GM19193 (cell line): ENCODE measurements around the gene DDHD1.

Experiments used
- POLR2A ChIP-seq: IDR thresholded peaks from 4 replicates; pipeline ENCODE4 v1.6.1; 2011; ENCODE audit not compliant: insufficient read depth, insufficient read length; ENCODE audit errors: extremely low read depth

DDHD1 gene

DNA sequence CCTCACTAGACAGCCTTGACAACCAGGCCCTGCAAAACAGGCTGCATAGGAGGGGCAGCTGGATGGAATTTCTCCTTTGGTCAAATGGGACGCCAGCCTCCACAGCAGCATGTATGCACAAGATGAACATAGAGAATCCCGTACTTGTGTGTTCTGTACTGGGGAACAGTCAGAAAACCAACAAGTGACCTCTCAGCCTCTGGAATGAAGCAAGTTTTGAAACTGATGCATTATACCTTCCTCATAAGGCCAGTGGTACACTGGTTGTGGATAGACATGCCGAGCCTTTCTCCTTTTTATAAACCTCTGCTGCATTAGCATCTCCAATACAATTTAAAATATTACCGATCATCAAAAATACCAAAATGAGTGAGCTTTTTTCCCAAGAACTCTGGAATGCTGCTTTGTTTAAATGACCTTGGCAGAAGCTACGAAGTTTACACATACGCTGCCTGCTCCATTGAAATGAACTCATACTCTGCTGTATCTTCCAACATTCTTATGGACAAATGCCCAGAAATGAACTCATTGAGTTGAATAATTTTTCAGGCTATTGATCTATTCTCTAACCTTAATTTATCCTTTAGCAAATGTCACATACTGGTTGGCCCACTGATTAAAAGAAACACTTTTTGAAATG lies 154.6 kb downstream of the DDHD1 start:
- no peak for TF ChIP-seq POLR2A

DNA sequence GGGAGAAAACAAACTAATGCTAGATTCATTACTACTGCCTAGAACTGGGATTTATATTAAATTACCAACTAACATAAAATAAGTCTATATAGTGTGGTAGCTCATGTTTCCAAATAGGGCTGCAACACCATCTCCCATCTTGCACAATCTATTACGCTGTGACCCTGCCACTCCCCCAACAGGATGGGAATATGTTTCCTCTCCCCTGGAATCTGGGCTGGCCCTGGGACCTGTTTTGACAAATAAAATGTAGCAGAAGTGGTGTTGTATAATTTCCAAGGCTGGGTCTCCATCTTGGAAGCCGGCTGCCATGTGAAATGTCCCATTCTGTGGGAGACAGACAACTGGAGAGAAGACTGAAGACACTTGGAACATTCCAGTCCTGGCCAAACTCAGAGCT lies 156.6 kb downstream of the DDHD1 start:
- TF ChIP-seq POLR2A, result no peak

DNA sequence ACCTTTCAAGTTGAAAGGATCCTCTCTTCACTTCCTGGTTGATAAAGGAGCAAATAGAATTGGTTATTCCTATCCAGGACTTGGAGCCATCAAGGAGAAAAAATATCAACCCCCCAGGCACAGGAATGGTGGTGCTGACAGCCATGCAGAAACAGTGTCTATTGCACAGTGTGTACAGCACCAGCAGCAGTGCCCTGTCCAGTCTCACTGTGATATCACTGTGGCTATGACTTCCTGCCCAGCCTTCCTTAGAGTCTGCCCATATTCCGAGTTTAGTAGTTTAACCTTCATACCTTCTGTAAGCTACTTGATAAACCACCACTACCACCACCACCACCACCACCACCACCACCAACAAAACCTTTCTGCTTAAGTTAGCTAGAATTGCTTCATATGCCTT lies 157.1 kb downstream of the DDHD1 start:
- no peak for TF ChIP-seq POLR2A

DNA sequence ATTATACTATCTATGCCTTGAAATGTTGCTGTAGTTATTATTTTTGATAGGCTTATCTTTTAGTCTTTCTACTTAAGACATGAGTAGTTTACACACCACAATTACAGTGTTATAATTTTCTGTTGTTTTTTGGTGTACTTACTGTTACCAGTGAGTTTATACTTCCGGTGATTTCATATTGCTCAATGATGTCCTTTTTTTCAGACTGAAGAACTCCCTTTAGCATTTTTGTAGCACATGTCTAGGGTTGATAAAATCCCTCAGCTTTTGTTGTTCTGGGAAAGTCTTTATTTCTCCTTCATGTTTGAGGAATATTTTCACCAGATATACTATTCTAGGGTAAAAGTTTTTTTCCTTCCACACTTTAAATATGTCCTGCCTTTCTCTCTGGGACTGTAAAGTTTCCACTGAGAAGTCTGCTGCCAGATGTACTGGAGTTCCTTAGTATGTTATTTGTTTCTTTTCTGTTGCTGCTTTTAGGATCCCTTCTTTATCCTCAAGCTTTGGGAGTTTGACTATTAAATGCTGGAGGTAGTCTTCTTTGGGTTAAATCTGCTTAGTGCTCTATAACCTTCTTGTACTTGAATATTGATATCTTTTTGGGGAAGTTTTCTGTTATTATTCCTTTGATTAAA lies 160.8 kb downstream of the DDHD1 start:
- no peak for TF ChIP-seq POLR2A

DNA sequence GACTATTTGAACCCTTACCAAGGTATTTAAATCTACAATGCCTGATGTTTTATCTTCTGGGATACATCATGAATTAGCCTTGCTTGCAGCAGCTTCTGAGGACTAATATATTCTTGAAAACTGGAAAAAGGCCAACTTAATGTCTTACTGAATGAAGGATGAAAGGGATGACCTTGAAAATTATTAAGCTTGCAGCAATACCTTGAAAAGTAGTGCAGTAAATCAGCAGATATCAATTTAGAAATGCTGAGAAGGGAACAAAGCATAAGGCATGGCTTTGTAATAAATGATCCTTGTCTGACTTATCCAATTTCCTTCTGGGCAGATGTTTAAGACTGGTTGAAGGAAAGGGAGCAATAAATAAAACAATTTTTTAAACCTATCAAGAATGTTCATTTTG lies 165.0 kb downstream of the DDHD1 start:
- TF ChIP-seq POLR2A, result no peak

DNA sequence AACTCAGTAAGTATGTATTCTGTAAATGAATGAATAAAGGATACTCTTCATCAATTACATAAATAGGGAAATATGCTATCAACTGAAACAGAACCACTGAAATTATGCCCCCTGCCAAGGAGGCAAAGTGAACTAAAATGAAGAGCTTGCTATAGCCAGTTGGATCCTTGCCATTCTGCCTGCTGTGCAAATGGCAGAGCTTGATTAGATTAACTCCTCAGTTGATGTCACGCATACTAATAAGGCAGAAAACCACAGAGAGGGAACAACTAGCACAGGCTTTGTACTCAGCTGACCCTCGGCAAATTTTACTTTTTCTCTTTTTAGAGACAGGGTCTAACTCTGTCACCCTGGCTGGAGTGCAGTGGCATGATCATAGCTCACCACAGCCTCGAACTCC lies 165.6 kb downstream of the DDHD1 start:
- TF ChIP-seq POLR2A, result no peak

DNA sequence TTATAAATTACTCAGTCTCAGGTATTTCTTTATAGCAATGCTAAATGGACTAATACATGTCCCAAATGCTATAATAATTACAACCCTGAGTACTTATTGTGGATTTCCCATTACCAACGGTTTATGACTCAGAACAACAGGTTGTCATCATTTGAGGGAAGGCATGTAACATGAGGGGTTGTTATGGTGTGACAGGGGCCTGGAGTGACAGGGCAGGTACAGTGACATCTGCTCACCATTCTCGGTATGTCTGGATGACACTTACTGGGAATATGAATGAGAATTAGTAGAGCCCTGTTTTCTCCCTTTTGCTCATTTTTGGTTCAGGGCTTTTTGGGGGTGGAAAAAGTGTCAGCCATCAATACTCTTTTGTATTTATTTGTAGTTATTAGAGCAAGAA lies 166.1 kb downstream of the DDHD1 start:
- no peak for TF ChIP-seq POLR2A
